Mesendoderm (in vitro differentiated cells): ENCODE measurements around the gene MACC1.

Experiments
- DNase-seq: peaks from one replicate; pipeline ENCODE4 v3.0.0; 2013
- H2AK5ac ChIP-seq: 2 replicates; pipeline ENCODE4 v1.6.1; 2013; ENCODE audit warnings: low read length, inconsistent platforms
- H2BK120ac ChIP-seq: 2 replicates; pipeline ENCODE4 v1.6.1; 2013; ENCODE audit warnings: low read depth, mild to moderate bottlenecking, low read length, moderate library complexity, mixed read lengths
- H2BK15ac ChIP-seq: replicated peaks from 2 replicates; pipeline ENCODE4 v1.6.1; 2013; ENCODE audit warnings: low read depth, mild to moderate bottlenecking, moderate library complexity
- H2BK5ac ChIP-seq: 2 replicates; pipeline ENCODE4 v1.6.1; 2013; ENCODE audit warnings: low read length, inconsistent platforms
- H3K18ac ChIP-seq: 2 replicates; pipeline ENCODE4 v1.6.1; 2013; ENCODE audit warnings: mild to moderate bottlenecking, low read length, mixed read lengths
- H3K23ac ChIP-seq: one replicate; pipeline ENCODE4 v1.6.1; 2013; ENCODE audit warnings: low read length
- H3K27ac ChIP-seq: 2 replicates; pipeline ENCODE4 v1.5.1; 2013; ENCODE audit warnings: low read depth, mild to moderate bottlenecking, inconsistent platforms, low read length, moderate library complexity
- H3K27me3 ChIP-seq: 2 replicates; pipeline ENCODE4 v1.6.1; 2013; ENCODE audit warnings: low read length, control low read depth, mild to moderate bottlenecking, inconsistent platforms; ENCODE audit not compliant: insufficient read depth, poor library complexity
- H3K36me3 ChIP-seq: 2 replicates; pipeline ENCODE4 v1.6.1; 2013; ENCODE audit warnings: low read length, inconsistent platforms; ENCODE audit not compliant: control insufficient read depth, insufficient read depth
- H3K4ac ChIP-seq: one replicate; pipeline ENCODE4 v1.6.1; 2013; ENCODE audit warnings: low read depth, mild to moderate bottlenecking, low read length, moderate library complexity
- H3K4me1 ChIP-seq: 2 replicates; pipeline ENCODE4 v1.6.1; 2013; ENCODE audit warnings: low read depth, low read length, inconsistent platforms; ENCODE audit not compliant: control insufficient read depth
- H3K4me2 ChIP-seq: 2 replicates; pipeline ENCODE4 v1.6.1; 2013; ENCODE audit warnings: low read length
- H3K4me3 ChIP-seq: 2 replicates; pipeline ENCODE4 v1.5.1; 2013; ENCODE audit warnings: mild to moderate bottlenecking, low read length
- H3K56ac ChIP-seq: one replicate; pipeline ENCODE4 v1.6.1; 2013; ENCODE audit warnings: low read length
- H3K79me1 ChIP-seq: 2 replicates; pipeline ENCODE4 v1.6.1; 2013; ENCODE audit warnings: low read length, inconsistent platforms
- H3K79me2 ChIP-seq: 2 replicates; pipeline ENCODE4 v1.6.1; 2013; ENCODE audit warnings: mild to moderate bottlenecking, low read length; ENCODE audit not compliant: control insufficient read depth, insufficient read depth
- H3K9ac ChIP-seq: 2 replicates; pipeline ENCODE4 v1.6.1; 2013; ENCODE audit warnings: low read length, inconsistent platforms
- H4K5ac ChIP-seq: one replicate; pipeline ENCODE4 v1.6.1; 2013; ENCODE audit warnings: low read length
- H4K8ac ChIP-seq: one replicate; pipeline ENCODE4 v1.6.1; 2013; ENCODE audit warnings: low read depth, mild to moderate bottlenecking, control low read depth, low read length, moderate library complexity
- WGBS: extraction: QIAGEN DNeasy Blood & Tissue Kit; methylation state at CpG from one replicate; pipeline ENCODE4 v1.1.7; 2013; ENCODE audit warnings: low lambda C conversion rate, missing lambda C conversion rate; ENCODE audit not compliant: insufficient coverage; ENCODE audit errors: extremely low coverage; 5-methylcytosine and 5-hydroxymethylcytosine counted together

Gene MACC1

DNA sequence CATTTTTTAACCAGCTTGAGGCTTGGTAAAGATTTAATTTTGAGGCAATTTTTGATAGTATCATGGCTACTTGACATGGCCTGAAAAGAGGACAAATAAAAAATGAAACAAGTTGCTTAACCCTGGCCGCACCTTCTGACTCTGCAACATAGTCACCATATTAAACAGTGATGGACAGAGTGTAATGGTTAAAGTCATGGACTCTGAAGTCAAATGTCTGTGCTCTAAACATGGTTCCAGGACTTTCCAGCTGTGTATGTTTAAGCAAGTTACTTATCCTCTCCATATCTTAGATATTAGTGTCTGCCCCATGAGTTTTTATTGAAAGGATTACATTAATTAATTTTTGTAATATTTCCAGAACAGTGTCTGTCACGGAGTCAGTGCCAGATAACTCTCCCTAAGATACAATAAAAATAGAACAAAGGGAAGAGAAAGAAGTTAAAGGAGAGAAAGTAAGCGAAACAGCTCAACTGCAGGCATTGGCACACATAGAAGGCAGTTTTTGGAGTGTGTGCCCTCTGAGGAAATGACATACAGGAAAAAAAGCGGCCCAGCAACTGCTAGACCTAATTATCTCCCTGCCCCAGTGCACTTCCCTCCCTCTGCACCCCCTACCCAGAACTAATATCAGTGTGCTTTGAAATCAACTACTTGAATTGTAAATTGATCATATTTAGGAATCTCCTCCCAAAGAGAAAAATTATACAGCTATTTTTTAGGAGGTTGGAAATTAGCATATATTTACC lies 65.3 kb downstream of the MACC1 start:
- no CpG with 5 or more reads among the region's 4 CpGs for WGBS
- no peak overlapping the region for H3K4me3 ChIP-seq

DNA sequence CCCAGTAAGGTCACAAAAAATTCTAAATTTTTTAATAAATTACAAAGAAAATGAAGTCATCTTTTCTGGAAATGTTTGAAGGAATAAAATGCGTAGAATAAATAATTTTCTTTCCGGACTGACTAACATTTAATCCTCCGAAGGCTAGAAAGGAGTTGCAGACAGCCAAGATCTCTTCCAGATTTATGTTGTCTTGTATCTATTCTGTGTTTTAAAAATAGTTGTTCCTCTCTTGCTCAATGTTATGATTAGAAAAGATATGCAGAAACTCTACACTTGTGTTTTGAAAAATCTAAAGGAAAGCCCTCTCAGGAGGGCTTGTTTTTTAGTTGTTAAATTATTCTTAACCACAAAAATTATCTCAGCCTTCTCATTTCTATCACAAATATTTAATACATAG lies 70.7 kb downstream of the MACC1 start:
- no peak overlapping the region for H3K27ac ChIP-seq
- no peak overlapping the region for H3K18ac ChIP-seq
- no peak overlapping the region for H3K4me3 ChIP-seq
- WGBS = 100% methylated on average over 1 of the region's 3 CpGs
- no peak overlapping the region for H3K23ac ChIP-seq
- no peaks in the 10 kb centered on the region for H3K79me2 ChIP-seq
- no peaks in the 10 kb centered on the region for H3K27me3 ChIP-seq
- H2BK5ac ChIP-seq = no peak overlapping the region
- H3K36me3 ChIP-seq = no peaks in the 10 kb centered on the region
- H2AK5ac ChIP-seq = no peak overlapping the region
- no peak overlapping the region for H3K4ac ChIP-seq
- no peak for DNase-seq
- H3K4me1 ChIP-seq = no peaks in the 10 kb centered on the region
- H4K5ac ChIP-seq = no peak overlapping the region
- H2BK120ac ChIP-seq = no peak overlapping the region
- H3K79me1 ChIP-seq = no peaks in the 10 kb centered on the region
- H3K9ac ChIP-seq = no peak overlapping the region
- H3K4me2 ChIP-seq = no peak overlapping the region
- no peak overlapping the region for H4K8ac ChIP-seq
- H2BK15ac ChIP-seq = no peak overlapping the region
- H3K56ac ChIP-seq = no peak overlapping the region

More for the DNA sequence above, 65.3 kb downstream of the MACC1 start:
- Histone ChIP-seq H2AK5ac (no peak overlapping the region), H4K5ac (no peak overlapping the region), H3K27me3 (no peaks in the 10 kb centered on the region), H3K27ac (no peak overlapping the region), H3K4ac (no peak overlapping the region), H2BK5ac (no peak overlapping the region), H3K79me1 (no peaks in the 10 kb centered on the region), H2BK15ac (no peak overlapping the region), H3K18ac (no peak overlapping the region), H3K79me2 (no peaks in the 10 kb centered on the region), H3K9ac (no peak overlapping the region), H3K23ac (no peak overlapping the region), H3K4me2 (no peak overlapping the region), H3K4me1 (no peaks in the 10 kb centered on the region), H4K8ac (no peak overlapping the region), H3K56ac (no peak overlapping the region), H2BK120ac (no peak overlapping the region), H3K36me3 (no peaks in the 10 kb centered on the region)
- DNase-seq = no peak

DNA sequence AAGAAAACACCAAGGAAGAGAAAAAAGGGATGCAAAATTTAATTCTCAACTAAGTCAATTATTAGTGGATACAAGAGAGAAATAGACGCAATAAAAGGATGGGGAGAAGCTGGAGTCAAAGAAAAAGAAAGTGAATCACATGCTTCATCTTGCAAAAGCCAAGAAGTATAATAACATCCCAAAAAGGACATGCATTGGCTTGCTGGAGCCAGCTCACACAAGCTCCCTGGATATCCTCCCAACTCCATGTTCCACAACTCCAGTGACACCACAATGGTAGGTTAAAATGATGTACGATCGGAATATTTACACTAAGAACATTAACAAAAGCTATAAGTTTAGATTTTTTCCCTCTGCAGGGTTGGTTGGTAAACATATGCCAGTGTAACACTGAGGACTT lies 72.4 kb downstream of the MACC1 start:
- no peak overlapping the region for H3K27ac ChIP-seq
- H3K4ac ChIP-seq = no peak overlapping the region
- H2BK5ac ChIP-seq = no peak overlapping the region
- no peaks in the 10 kb centered on the region for H3K79me1 ChIP-seq
- H3K9ac ChIP-seq = no peak overlapping the region
- no peak overlapping the region for H3K4me2 ChIP-seq
- H3K18ac ChIP-seq = no peak overlapping the region
- H2BK120ac ChIP-seq = no peak overlapping the region
- H3K79me2 ChIP-seq = no peaks in the 10 kb centered on the region
- no CpG with 5 or more reads among the region's 3 CpGs for WGBS
- no peak overlapping the region for H2BK15ac ChIP-seq
- H3K27me3 ChIP-seq = no peaks in the 10 kb centered on the region
- H3K23ac ChIP-seq = no peak overlapping the region
- no peak overlapping the region for H2AK5ac ChIP-seq
- H4K5ac ChIP-seq = no peak overlapping the region
- H3K4me3 ChIP-seq = no peak overlapping the region
- H3K36me3 ChIP-seq = no peaks in the 10 kb centered on the region
- no peak overlapping the region for H4K8ac ChIP-seq
- H3K4me1 ChIP-seq = no peaks in the 10 kb centered on the region
- H3K56ac ChIP-seq = no peak overlapping the region
- DNase-seq = no peak

DNA sequence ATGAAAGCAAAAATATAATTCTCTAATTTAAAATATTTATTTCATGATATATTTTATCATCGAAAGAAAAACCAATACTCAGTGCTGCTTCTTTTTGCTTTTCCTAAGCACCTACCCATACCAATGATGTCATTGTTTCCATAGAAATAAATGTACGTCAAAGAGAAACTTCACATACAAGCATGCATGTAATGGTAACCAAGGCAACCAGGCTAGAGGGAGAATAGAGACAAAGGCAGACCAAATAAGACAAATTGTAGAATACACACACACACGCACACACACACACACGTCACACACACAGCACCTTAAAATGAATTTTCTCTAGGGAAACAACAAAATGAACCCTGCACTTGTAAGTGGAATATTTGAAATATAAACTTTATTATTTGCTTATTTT lies 75.5 kb downstream of the MACC1 start:
- no peaks in the 10 kb centered on the region for H3K36me3 ChIP-seq
- H4K5ac ChIP-seq = no peak overlapping the region
- H3K79me2 ChIP-seq = no peaks in the 10 kb centered on the region
- H3K27ac ChIP-seq = no peak overlapping the region
- H2AK5ac ChIP-seq = no peak overlapping the region
- no peak overlapping the region for H3K18ac ChIP-seq
- no peak overlapping the region for H2BK120ac ChIP-seq
- no peak overlapping the region for H2BK15ac ChIP-seq
- H3K4me1 ChIP-seq = no peaks in the 10 kb centered on the region
- H3K9ac ChIP-seq = no peak overlapping the region
- no peak overlapping the region for H3K4me2 ChIP-seq
- no peaks in the 10 kb centered on the region for H3K79me1 ChIP-seq
- H3K27me3 ChIP-seq = no peaks in the 10 kb centered on the region
- H4K8ac ChIP-seq = no peak overlapping the region
- no peak overlapping the region for H3K4me3 ChIP-seq
- H2BK5ac ChIP-seq = no peak overlapping the region
- no peak overlapping the region for H3K4ac ChIP-seq
- WGBS = no CpG with 5 or more reads among the region's 4 CpGs
- DNase-seq = peak; percentile 65
- no peak overlapping the region for H3K56ac ChIP-seq
- H3K23ac ChIP-seq = no peak overlapping the region

DNA sequence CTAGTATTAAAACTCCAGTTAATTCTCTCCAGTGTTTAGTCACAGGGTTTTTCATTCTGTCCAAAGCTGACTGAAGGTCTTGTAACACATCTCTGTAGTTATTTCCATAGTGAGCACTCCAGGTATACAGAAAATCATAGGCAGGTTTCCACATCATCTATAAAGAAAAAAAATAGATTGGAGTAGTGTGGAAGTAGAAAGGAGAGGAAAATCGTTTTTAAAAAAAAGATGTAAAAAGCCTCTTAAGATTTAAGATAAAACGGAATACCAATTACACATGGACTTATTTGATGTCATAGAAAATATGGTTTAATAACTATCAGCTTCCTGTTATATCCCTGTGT lies 76.2 kb downstream of the MACC1 start:
- no peaks in the 10 kb centered on the region for H3K36me3 ChIP-seq
- no peak overlapping the region for H2BK5ac ChIP-seq
- no peak overlapping the region for H2AK5ac ChIP-seq
- no peak overlapping the region for H3K4ac ChIP-seq
- H3K27ac ChIP-seq = no peak overlapping the region
- no peaks in the 10 kb centered on the region for H3K4me1 ChIP-seq
- H3K9ac ChIP-seq = no peak overlapping the region
- WGBS = 100% methylated on average over 2 of the region's 2 CpGs
- no peak overlapping the region for H3K18ac ChIP-seq
- no peak overlapping the region for H3K4me2 ChIP-seq
- no peaks in the 10 kb centered on the region for H3K79me1 ChIP-seq
- no peak overlapping the region for H2BK120ac ChIP-seq
- H3K4me3 ChIP-seq = no peak overlapping the region
- H4K5ac ChIP-seq = no peak overlapping the region
- H3K79me2 ChIP-seq = no peaks in the 10 kb centered on the region
- H3K27me3 ChIP-seq = no peaks in the 10 kb centered on the region
- no peak overlapping the region for H4K8ac ChIP-seq
- DNase-seq = no peak
- H2BK15ac ChIP-seq = no peak overlapping the region
- H3K56ac ChIP-seq = no peak overlapping the region
- no peak overlapping the region for H3K23ac ChIP-seq
